ENCODE measurements around the gene C4orf36.

The C4orf36 gene

GRCh38 chr4:86853209-86853608 is 39.0 kb downstream of the C4orf36 start:
- DNase-seq: no peak

- DNase-seq: no peak
These were observed 43.2 kb downstream of the C4orf36 start, which contains the start of gene SLC10A6 for GRCh38 chr4:86848732-86849619. Gene SLC10A6 (minus strand): TSS chr4:86849384. CDS start chr4:86849115, 269 bp downstream.

DNA sequence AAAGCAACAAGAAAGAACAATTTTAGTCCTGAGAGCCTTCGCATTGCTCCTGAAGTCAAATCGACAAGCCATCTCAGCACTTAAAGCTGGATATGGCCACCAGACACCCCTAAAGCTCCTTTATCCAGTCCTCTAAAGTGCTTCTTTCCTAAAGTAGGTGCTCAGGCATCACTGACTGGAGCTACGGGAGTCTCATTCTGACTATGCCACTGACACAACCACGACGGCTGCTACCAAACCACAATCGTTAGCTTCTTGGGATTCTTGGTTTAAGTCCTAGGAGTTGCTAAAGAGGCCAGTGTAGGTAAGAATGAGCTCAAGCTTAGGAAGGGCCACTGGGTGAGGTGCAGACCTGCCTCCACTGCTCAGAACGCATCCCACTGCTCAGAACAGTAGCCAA is 44.1 kb downstream of the C4orf36 start:
- DNase-seq: no peak

DNA sequence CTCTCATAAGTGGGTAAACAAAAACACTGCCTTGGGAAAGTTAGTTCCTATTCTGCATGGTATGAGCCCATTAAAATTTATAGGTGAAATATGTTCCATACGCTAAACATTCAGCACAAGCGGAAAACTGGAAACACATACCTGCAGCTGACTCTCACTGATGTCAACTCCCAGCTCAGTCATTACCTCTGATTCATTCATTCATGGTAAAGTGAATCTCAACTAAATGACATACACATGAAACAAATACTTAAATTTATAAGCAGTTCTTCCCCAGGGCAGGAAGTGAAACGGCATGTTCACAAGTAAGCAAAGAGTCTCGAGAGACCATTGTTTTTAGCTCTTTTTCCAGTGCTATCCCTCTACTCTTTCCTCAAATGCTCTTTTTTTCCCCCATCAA is 44.7 kb downstream of the C4orf36 start:
- DNase-seq: no peak

DNA sequence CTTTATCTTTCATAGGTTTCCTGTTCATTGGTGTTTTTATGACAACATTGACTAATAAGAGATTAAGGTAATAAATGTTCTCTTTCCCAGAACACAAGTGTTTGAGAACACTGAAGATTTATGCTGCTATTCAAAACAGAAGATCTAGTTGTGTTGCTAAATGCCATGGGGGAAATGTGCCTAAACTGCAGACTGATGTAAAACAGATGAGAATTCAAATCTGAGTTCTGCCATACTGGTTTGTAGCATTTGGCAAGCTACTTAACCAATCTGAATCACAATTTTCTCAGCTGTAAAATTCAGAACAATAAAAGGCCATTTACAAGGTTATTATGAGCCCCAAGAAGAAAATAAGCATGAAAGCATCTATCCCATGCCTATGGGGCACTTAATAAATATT is 45.3 kb downstream of the C4orf36 start:
- DNase-seq: no peak

- DNase-seq: no peak
These were observed 46.6 kb downstream of the C4orf36 start for GRCh38 chr4:86845593-86845992.

DNA sequence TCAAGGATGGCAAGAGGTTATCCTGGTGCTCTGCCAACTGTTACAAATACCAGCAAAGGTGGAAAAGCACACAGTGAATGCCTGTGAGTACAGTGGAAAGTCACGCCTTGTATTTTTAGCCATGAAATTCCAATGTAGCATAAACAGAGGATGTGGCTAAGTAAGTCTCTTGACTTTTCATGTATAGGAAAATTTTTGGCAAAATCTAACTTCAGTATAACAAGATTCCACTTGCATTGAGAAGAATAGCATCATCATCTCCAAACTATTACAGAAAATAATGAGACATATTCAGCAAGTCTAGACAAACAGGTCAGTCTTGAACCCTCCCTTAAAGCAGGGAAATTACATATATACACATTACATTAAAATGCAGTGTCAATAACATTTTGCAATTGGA is 50.9 kb downstream of the C4orf36 start:
- DNase-seq: no peak

- no peak for DNase-seq
These were observed 51.4 kb downstream of the C4orf36 start for GRCh38 chr4:86840858-86841257.

- no peak for DNase-seq
These were observed 54.3 kb downstream of the C4orf36 start for GRCh38 chr4:86837691-86838503.

GRCh38 chr4:86835677-86836076 is 56.5 kb downstream of the C4orf36 start:
- DNase-seq: no peak

DNA sequence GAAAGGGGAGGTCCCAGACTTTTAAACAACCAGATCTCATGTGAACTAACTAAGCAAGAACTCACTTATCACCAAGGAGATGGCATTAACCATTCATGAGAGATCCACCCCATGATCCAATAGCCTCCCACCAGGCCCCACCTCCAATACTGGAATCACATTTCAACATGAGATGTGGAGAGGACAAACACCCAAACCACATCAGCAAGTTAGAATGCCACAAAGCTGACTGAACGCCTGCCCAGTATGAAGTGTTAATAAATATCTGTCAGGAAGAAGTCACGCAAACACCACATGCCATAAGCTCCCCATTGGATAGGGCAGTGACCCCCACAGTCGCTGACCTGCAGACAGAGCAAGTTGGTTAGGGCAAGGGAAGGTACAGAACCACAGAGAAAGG is 57.3 kb downstream of the C4orf36 start:
- no peak for DNase-seq

- DNase-seq: no peak
These were observed 58.6 kb downstream of the C4orf36 start for GRCh38 chr4:86833615-86834014.

DNA sequence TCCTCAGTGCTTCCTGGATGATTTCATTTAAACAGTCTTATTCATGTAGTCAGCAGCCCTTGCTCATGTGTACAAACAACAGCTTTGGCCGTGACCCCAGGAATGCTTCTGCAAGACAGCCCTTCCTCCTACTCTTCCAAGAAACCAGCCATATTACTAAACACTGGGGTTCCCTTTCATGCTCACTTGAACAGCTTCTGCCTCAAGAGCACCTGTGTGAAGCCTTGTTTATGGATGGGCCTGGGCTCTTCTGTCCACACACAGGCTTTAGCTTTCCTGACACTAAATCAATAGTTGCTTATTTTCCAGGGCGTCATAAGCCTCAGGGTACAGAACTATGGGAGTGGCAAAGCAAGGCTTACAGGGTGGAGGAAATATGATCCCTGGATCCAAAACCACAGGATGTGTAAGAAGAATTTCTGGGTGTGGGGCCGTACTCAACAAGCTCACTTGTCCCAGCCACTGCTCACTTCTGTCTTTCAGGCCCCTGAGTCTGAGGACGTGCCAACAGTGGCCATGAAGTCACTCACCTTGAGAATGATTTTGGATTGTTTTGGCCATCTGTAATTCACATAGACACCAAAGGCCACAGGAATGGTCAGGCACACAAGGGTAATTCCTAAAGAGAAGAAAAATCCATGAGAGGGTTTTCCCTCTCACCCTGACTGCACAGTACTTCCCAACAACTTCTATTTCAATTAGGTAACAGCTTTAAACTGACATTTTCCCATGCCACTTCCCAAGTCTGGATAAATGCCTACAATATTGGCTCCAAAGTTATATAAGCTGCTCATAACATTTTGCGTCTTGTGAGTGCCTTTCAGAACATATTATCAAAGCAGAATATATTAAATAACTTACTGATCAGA is 60.7 kb downstream of the C4orf36 start:
- no peak for DNase-seq

Data from CD4-positive, alpha-beta T cell treated with Interleukin-21 for 1 hour (primary cell).